Fibroblast of lung (primary cell): ENCODE data around the gene DCHS2. TPM values are rescaled to one million over a fixed set of nuclear protein-coding genes. Genes with fewer than 3 reads are reported as not detected.
A peak's percentile ranks its signal among the peaks of the same experiment; 100 is the strongest.

Experiments
- DNase-seq, 2 donors: peaks; one replicate each; pipeline versions ENCODE4 v3.0.0 to v3.0.0-alpha.2; 2010; ENCODE audit warnings: low read depth in 2 of 2
- H2AFZ ChIP-seq: 2 replicates; pipeline ENCODE4 v1.5.1; 2012; ENCODE audit warnings: low read length, control low read depth, inconsistent platforms
- H3K27ac ChIP-seq: 2 replicates; pipeline ENCODE4 v1.5.1; 2011; ENCODE audit warnings: low read length, control low read depth; ENCODE audit not compliant: insufficient read depth
- H3K27me3 ChIP-seq: 2 replicates; pipeline ENCODE4 v1.5.1; 2011; ENCODE audit warnings: mild to moderate bottlenecking, low read length; ENCODE audit not compliant: control insufficient read depth, insufficient read depth
- H3K36me3 ChIP-seq: 2 replicates; pipeline ENCODE4 v1.5.1; 2011; ENCODE audit warnings: low read length; ENCODE audit not compliant: control insufficient read depth, insufficient read depth
- H3K4me1 ChIP-seq: 2 replicates; pipeline ENCODE4 v1.5.1; 2011; ENCODE audit warnings: low read length; ENCODE audit not compliant: control insufficient read depth, insufficient read depth; ENCODE audit errors: extremely low read depth
- H3K4me2 ChIP-seq: 2 replicates; pipeline ENCODE4 v1.5.1; 2011; ENCODE audit warnings: low read length, control low read depth; ENCODE audit not compliant: insufficient read depth; ENCODE audit errors: extremely low read depth
- H3K4me3 ChIP-seq, 4 experiments: fragments of 200-600 bp in 1 of 4; sonication (generic) in 1 of 4; replicated peaks in 1 of 4; 2 replicates each; pipeline ENCODE4 v1.5.1; 2011 to 2016; ENCODE audit warnings: low read length in 4 of 4, low read depth in 3 of 4, mild to moderate bottlenecking in 3 of 4, control low read depth in 2 of 4, inconsistent platforms in 1 of 4, mixed read lengths in 1 of 4; ENCODE audit not compliant: insufficient read depth in 1 of 4; ENCODE audit errors: control extremely low read depth in 1 of 4
- H3K79me2 ChIP-seq: 2 replicates; pipeline ENCODE4 v1.5.1; 2012; ENCODE audit warnings: mild to moderate bottlenecking, low read length, inconsistent platforms; ENCODE audit not compliant: control insufficient read depth, insufficient read depth
- H3K9ac ChIP-seq: 2 replicates; pipeline ENCODE4 v1.5.1; 2011; ENCODE audit warnings: mild to moderate bottlenecking, low read length, control low read depth; ENCODE audit not compliant: insufficient read depth
- H3K9me3 ChIP-seq: 2 replicates; pipeline ENCODE4 v1.5.1; 2012; ENCODE audit warnings: low read depth, low read length; ENCODE audit not compliant: control insufficient read depth, insufficient read depth
- H4K20me1 ChIP-seq: 2 replicates; pipeline ENCODE4 v1.5.1; 2011; ENCODE audit warnings: low read length; ENCODE audit not compliant: control insufficient read depth, insufficient read depth; ENCODE audit errors: extremely low read depth
- EZH2 ChIP-seq: IDR thresholded peaks from 2 replicates; pipeline ENCODE4 v1.5.1; 2012; ENCODE audit warnings: low read length, control low read depth, mild to moderate bottlenecking; ENCODE audit errors: missing control alignments
- polyA plus RNA-seq, 2 donors: library from polyadenylated mRNA; depleted of rRNA in 1 of 2; stranded (reverse) in 1 of 2; unstranded in 1 of 2; fragments of >200 nt; gene quantifications; 2 replicates each; pipeline ENCODE4 v1.2.1, GENCODE V29; 2011 to 2012; ENCODE audit warnings: missing spikeins in 1 of 2
- total RNA-seq: library from RNA; depleted of rRNA; stranded (reverse); fragments of >200 nt; gene quantifications from 2 replicates; pipeline ENCODE4 v1.2.1, GENCODE V29; 2014
- TF ChIP-seq, protein P1 (sequence below), 2 donors: IDR thresholded peaks in 1 of 2; conservative IDR thresholded peaks in 1 of 2; 1 replicate in 1 of 2; 2 replicates in 1 of 2; pipeline ENCODE4 v1.5.1; 2011 to 2012; ENCODE audit warnings: low read length in 2 of 2, control low read depth in 1 of 2, inconsistent platforms in 1 of 2, low read depth in 1 of 2, mild to moderate bottlenecking in 1 of 2

Gene DCHS2
- total and polyA plus RNA-seq, 2 donors (not counting 1 experiment from before 2014, with no cell fraction given): not detected

DNA sequence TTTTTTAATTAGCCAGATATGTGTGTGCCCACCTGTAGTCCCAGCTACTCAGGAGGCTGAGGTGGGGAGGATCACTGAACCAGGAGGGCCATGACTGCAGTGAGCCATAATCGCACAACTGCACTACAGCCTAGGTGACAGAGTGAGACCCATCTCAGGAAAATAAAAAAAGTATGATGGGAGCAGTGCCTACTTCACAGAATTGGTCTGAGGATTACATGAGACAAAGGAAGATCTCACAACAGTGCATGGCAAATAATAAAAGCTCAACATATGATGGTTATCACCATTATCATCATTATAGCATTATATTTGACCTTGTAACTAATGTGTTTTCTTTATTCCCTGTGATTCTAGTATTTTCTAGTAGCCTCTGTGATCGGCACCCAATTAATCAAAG, 19.9 kb upstream of the DCHS2 start:
- Histone ChIP-seq H3K36me3 (no peaks in the 10 kb centered on the region), H3K4me3 (no peak overlapping the region), H4K20me1 (no peaks in the 10 kb centered on the region), H3K9ac (no peak overlapping the region), H3K27ac (no peak overlapping the region), H3K79me2 (no peaks in the 10 kb centered on the region), H3K27me3 (no peaks in the 10 kb centered on the region), H3K4me2 (no peak overlapping the region), H3K4me1 (no peaks in the 10 kb centered on the region), H2AFZ (no peak overlapping the region), H3K9me3 (no peaks in the 10 kb centered on the region)
- DNase-seq: no peak
- TF ChIP-seq EZH2: no peak
- TF ChIP-seq, protein P1, sequence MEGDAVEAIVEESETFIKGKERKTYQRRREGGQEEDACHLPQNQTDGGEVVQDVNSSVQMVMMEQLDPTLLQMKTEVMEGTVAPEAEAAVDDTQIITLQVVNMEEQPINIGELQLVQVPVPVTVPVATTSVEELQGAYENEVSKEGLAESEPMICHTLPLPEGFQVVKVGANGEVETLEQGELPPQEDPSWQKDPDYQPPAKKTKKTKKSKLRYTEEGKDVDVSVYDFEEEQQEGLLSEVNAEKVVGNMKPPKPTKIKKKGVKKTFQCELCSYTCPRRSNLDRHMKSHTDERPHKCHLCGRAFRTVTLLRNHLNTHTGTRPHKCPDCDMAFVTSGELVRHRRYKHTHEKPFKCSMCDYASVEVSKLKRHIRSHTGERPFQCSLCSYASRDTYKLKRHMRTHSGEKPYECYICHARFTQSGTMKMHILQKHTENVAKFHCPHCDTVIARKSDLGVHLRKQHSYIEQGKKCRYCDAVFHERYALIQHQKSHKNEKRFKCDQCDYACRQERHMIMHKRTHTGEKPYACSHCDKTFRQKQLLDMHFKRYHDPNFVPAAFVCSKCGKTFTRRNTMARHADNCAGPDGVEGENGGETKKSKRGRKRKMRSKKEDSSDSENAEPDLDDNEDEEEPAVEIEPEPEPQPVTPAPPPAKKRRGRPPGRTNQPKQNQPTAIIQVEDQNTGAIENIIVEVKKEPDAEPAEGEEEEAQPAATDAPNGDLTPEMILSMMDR (conservative IDR thresholded peaks at IDR 0.05 in 1 of 2, IDR thresholded peaks at IDR 0.05 in 1 of 2; ENCODE audit: low read depth in 1 of 2, low read length in 2 of 2): no peak

- H3K36me3 ChIP-seq: no peaks in the 10 kb centered on the region
- no peaks in the 10 kb centered on the region for H3K27me3 ChIP-seq
- DNase-seq: no peak
- H3K4me3 ChIP-seq: no peak overlapping the region
- H4K20me1 ChIP-seq: no peaks in the 10 kb centered on the region
- H3K4me1 ChIP-seq: no peaks in the 10 kb centered on the region
- no peak overlapping the region for H3K4me2 ChIP-seq
- TF ChIP-seq, protein P1 (conservative IDR thresholded peaks at IDR 0.05 in 1 of 2, IDR thresholded peaks at IDR 0.05 in 1 of 2; ENCODE audit: low read depth in 1 of 2, low read length in 2 of 2): no peak
- no peak for TF ChIP-seq EZH2
- H3K79me2 ChIP-seq: no peaks in the 10 kb centered on the region
- no peaks in the 10 kb centered on the region for H3K9me3 ChIP-seq
- H3K9ac ChIP-seq: no peak overlapping the region
- H2AFZ ChIP-seq: no peak overlapping the region
- H3K27ac ChIP-seq: no peak overlapping the region
Measured at GRCh38 chr4:154507156-154507555, 15.6 kb upstream of the DCHS2 start.

DNA sequence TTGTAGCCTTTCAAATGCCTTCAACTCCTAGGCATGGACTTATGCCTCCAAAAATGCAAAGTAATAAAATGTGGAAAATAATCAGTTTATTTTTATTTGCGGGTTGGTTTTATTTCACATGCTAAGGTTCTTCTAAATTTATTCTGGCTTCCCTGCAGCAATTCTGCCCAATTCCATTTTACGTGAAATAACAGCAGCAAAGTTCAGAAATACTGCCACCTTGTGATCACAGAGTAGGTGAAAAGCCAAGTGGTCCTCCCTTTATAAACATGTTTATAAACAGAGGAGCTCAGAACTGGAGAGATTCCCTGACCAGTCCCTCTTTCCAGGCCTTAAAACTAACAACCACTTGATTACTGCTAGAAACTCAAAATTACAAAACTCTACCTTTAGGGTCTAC, 14.7 kb upstream of the DCHS2 start:
- no peaks in the 10 kb centered on the region for H3K9me3 ChIP-seq
- no peaks in the 10 kb centered on the region for H4K20me1 ChIP-seq
- H3K27me3 ChIP-seq: no peaks in the 10 kb centered on the region
- H3K36me3 ChIP-seq: no peaks in the 10 kb centered on the region
- H3K4me1 ChIP-seq: no peaks in the 10 kb centered on the region
- H3K27ac ChIP-seq: no peak overlapping the region
- H3K9ac ChIP-seq: no peak overlapping the region
- no peak for TF ChIP-seq EZH2
- TF ChIP-seq, protein P1 (conservative IDR thresholded peaks at IDR 0.05 in 1 of 2, IDR thresholded peaks at IDR 0.05 in 1 of 2; ENCODE audit: low read depth in 1 of 2, low read length in 2 of 2): peak; percentile 34 to 48
- no peak overlapping the region for H3K4me3 ChIP-seq
- no peak overlapping the region for H2AFZ ChIP-seq
- no peak overlapping the region for H3K4me2 ChIP-seq
- no peaks in the 10 kb centered on the region for H3K79me2 ChIP-seq
- DNase-seq: peak; percentile 9 to 60
